CD4-positive, alpha-beta T cell treated with Interleukin-17A for 1 hour (primary cell): Measurements from ENCODE around the gene TBL1X.
"Not testable (repeated sequence)": the region's sequence is repeated elsewhere in the genome, so short reads cannot be mapped to it uniquely, and the experiment has no call there.

Source experiments
- DNase-seq: peaks from one replicate; pipeline ENCODE4 v3.0.0-alpha.2; 2020

TBL1X gene

GRCh38 chrX:9500584-9500983, 35.7 kb downstream of the TBL1X start:
- no peak for DNase-seq

- DNase-seq, result no peak
Measured at GRCh38 chrX:9501362-9501761, 36.5 kb downstream of the TBL1X start.

GRCh38 chrX:9503261-9503660, 38.4 kb downstream of the TBL1X start:
- DNase-seq, result no peak

GRCh38 chrX:9510366-9510765, 45.5 kb downstream of the TBL1X start:
- no peak for DNase-seq

GRCh38 chrX:9510980-9511379, 46.1 kb downstream of the TBL1X start:
- DNase-seq, result no peak

GRCh38 chrX:9515489-9515888, 50.6 kb downstream of the TBL1X start:
- no peak for DNase-seq

- DNase-seq, result no peak
Measured at GRCh38 chrX:9515973-9516538, 51.2 kb downstream of the TBL1X start.

- DNase-seq, result no peak
Measured at GRCh38 chrX:9516635-9517034, 51.8 kb downstream of the TBL1X start.

GRCh38 chrX:9518051-9518450, 53.2 kb downstream of the TBL1X start:
- DNase-seq, result no peak

GRCh38 chrX:9518889-9519288, 54.0 kb downstream of the TBL1X start:
- DNase-seq, result no peak

- DNase-seq, result no peak
Measured at GRCh38 chrX:9519546-9520216, 54.8 kb downstream of the TBL1X start.

- DNase-seq, result no peak
Measured at GRCh38 chrX:9520217-9520590, 55.3 kb downstream of the TBL1X start.

GRCh38 chrX:9522378-9523155, 57.7 kb downstream of the TBL1X start:
- DNase-seq, result no peak

GRCh38 chrX:9525511-9526248, 60.8 kb downstream of the TBL1X start:
- DNase-seq, result no peak

- no peak for DNase-seq
Measured at GRCh38 chrX:9526965-9527364, 62.1 kb downstream of the TBL1X start.

GRCh38 chrX:9528498-9528897, 63.6 kb downstream of the TBL1X start:
- no peak for DNase-seq

GRCh38 chrX:9529223-9529622, 64.4 kb downstream of the TBL1X start:
- no peak for DNase-seq

- peak; percentile 64 for DNase-seq
Measured at GRCh38 chrX:9530848-9531274, 66.0 kb downstream of the TBL1X start.

GRCh38 chrX:9532349-9532748, 67.5 kb downstream of the TBL1X start:
- no peak for DNase-seq

GRCh38 chrX:9533611-9534010, 68.8 kb downstream of the TBL1X start:
- DNase-seq, result no peak

- DNase-seq, result no peak
Measured at GRCh38 chrX:9534686-9535085, 69.8 kb downstream of the TBL1X start.

- DNase-seq, result no peak
Measured at GRCh38 chrX:9535101-9535500, 70.2 kb downstream of the TBL1X start.

- not testable (repeated sequence) for DNase-seq
Measured at GRCh38 chrX:9536156-9536555, 71.3 kb downstream of the TBL1X start.

- no peak for DNase-seq
Measured at GRCh38 chrX:9537781-9538180, 72.9 kb downstream of the TBL1X start.
